IPS-NIHi11 (cell line): Measurements from ENCODE around the gene BRD1.

ENCODE experiments used
- DNase-seq: peaks from one replicate; pipeline ENCODE4 v3.0.0; 2012; ENCODE audit warnings: mixed read lengths, low spot score

Gene BRD1

DNA sequence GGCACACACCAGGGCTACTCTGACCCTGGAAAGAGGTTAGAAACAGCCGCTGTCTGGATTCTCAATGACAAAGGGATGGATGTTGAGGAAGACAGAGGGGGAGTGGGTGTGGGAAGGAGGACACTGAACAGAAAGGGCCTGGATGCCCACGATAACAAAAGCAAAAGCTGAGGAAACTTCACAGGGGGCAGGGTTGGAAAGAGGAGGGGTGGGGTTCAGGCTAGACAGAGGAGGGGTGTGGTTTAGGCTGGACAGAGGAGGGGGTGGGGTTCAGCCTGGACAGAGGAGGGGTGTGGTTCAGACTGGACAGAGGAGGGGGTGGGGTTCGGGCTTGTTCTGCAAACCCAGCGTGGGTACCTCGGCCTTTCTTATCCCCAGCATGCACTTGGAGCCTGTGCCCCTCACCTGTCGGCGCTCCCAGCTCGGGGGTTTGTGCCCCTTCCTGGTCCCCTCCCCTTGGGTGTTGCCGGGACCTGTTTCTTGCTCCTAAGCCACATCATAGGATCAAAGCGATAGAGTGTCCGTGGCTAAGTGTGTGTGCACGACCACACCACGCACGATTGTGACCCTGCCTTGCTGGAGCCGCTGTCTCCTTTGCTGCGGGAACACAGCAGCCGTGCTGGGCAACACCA lies 75.6 kb downstream of the BRD1 start:
- peak; percentile 31 for DNase-seq

DNA sequence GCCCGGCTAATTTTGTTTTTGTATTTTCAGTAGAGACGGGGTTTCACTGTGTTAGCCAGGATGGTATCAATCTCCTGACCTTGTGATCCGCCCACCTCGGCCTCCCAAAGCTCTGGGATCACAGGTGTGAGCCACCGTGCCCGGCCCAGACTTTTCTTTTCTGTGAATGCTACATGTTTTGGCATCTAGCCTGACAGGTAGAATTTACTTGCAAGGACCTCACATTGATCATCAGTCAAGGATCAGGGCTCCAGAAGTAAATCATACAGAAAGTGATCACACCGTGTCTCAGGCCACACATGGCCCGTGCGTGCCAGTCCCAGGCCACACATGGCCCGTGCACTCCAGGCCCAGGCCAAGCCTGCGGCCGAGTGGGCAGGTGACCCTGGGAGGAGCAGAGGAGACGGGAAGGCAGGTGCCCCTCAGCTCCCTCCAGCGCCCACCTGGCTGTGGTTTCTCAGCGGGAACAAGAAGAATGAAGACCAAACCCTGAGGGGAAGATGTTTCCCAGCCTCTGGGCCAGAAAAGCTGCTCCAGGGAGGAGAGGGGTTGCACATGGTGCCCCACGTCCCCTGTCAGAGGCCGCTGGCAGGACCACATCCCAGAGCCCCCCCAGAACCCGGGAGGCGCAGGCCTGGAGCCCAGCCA lies 76.2 kb downstream of the BRD1 start:
- peak; percentile 13 for DNase-seq

DNA sequence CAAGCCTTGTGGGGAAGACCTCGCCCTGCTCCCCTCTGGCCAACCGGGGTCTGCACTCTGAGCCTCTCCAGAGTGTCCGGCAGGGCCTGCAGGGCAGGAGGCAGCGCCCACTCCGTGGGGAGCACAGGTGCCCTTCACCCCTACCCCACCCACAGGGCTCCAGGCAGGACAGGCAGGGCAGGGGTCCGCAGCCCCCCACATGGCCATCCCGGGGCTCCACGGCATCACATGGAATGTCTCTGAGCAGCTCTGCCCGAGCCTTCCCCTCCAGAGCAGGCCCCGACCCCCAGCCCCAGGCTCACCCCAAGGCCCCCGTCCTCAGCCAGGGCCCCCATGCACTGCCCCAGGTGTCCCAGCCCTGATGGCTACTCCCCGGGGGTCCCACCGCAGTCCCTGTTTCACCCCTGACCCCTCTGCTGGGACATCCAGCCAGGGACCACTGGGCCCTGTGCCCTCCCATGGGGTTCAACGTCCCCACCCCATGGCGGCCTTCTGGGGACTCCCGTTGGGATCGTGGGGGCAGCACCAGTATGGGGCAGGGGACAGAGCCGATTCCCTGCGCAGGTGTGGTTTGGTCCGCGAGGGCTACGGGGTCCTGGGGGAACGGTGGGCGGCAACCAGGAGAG lies 77.7 kb downstream of the BRD1 start:
- peak; percentile 9 for DNase-seq

DNA sequence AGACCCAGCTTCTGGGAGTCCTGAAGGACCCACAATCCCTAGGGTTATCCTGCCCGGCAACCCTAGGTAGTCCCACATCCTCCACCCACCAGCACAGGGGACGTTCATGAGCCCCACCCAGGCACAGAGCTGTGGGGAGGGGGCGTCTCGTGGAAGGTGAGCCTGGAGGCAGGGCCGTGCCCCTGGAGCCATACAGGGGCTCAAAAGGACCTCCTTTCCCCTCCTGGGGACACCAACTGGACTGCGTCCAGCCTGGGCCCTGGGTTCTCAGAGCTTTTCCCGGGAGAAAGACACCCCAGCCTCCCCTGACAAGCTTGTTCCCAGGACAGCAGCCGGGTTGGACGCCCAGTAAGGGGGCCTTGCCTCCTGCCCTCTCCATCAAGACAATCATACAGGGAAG lies 78.4 kb downstream of the BRD1 start:
- DNase-seq = no peak

DNA sequence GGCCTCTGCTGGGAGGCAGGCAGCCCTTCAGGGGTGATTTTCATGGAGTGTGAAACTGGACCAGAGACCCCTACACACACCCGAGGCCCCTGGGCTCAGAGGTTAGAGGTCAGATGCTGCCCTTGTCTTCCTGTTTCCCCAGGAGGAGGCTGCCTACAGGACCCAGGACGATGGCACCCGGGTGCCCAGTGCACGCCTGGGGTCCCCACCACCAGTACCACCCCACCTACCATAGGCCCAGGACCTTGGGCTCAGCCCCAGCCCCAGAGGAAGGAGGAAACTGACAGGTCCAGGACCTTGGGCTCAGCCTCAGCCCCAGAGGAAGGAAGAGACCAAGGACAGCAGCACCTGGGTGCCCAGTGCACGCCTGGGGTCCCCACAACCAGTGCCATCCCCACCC lies 79.2 kb downstream of the BRD1 start:
- no peak for DNase-seq

DNA sequence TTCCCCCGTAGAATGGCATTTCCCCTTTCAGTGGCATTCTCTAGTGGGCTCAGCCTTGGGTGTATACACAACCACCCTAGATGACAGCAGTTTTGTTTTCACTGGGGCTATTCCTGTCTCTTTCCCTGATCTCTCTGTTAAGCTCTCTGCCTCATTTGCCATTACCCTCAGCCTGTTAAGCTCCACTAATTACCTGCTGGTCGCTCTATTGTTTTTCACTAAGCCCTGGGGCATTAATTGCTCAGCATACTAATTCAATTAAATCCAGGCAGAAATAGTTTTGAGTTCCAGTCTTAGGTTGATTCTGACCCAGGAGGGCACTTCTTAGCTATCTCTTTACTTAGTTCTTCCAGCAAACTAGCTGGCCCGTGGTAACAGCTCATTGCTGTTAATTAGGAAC lies 80.0 kb downstream of the BRD1 start:
- no peak for DNase-seq

DNA sequence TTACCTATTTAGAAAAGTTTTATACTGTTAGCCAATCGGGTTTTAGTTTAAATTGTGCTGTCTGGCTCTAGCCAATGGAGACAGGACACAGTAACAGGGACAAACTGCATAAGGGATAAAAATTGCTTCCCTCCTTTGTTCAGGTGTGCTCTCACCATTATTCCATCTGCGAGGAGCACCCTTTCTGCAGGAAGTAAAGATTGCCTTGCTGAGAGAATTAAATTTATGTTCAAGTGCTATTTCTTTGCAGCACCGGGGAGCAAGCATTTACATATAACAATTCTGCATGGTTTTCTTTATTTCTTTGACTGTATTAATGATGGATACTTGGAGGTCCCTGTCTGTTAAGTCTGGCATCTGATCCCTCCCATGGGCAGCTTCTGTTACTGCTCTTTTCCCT lies 80.5 kb downstream of the BRD1 start:
- no peak for DNase-seq

DNA sequence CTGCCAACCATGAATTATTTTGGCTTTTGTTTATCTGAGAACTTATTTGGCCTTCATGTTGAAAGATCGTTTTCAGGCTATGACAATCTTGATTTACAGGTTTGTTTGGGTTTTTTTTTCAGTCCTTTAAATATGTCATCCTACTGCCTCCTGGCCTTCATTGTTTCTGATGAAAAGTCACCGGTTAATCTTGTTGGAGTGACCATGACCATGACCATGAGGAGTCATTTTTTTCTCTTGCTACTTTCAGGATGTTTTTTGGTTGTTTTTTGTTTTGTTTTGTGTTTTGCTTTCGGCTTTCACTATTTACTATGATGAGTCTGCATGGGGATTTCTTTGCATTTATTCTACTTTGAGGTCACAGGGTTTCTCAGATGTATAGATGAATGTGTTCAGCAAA lies 81.6 kb downstream of the BRD1 start:
- no peak for DNase-seq

DNA sequence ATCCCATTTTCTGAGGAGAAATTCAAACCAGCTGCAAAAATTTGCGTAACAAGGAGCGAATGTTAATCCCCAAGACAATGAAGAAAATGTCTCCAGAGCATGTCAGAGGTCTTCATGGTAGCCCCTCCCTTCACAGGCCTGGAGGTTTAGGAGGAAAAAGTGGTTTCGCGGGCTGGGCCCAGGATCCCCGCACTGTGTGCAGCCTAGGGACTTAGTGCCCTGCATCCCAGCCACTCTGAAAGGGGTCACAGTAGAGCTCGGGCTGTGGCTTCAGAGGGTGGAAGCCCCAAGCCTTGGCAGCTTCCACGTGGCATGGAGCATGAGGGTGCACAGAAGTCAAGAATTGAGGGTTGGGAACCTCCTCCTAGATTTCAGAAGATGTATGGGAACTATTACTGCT lies 87.4 kb downstream of the BRD1 start:
- DNase-seq = no peak

DNA sequence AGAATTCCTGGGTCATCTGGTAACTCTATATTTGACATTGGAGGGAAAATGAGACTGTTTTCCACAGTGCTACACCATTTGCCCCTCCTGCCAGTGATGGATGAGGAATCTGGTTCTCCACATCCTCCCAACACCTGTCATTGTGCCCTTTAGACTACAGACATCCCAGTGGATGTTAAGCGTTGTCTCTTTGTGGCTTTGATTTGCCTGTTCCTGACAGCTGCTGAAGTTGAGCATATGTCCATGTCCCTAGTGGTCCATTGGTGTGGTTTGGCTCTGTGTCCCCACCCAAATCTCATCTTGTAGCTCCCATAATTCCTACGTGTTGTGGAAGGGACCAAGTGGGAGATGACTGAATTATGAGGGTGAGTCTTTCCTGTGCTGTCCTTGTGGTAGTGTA lies 88.5 kb downstream of the BRD1 start:
- DNase-seq = no peak

DNA sequence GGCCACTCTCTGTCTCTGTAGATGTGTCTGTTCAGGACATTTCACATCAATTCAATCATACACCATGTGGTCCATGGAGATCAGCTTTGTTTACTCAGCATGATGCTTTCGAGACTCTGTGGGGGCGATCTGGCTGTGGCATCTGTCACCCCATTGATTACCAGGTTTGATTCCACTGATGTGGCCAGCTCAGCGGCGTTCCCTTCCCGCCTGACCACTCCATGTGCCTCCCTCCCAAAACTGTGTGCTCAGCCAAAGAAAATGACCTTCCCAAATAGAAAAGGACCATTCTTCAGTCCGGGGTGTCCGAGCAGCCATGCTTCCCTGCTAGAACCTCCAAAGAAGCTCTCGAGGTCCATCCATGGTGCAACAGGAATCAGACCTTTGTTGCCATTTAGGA lies 89.1 kb downstream of the BRD1 start:
- DNase-seq = no peak

DNA sequence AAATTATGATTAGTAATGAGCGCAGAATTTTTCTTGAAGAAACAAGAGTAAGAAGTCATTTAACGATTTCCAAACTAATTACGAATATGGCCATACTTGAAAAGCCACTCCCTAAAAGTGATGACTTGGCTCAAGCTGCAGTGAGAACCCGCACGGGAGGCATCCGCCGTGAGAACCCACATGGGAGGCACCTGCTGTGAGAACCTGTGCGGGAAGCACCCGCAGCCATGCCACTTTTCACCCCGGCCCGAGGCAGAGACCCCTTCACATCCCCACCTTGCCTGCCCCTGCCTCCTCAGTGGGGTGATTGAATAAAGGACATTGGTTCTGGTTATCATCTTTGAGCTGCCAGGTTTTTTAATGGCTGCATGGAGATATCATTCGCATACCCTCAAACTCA lies 89.7 kb downstream of the BRD1 start:
- no peak for DNase-seq

DNA sequence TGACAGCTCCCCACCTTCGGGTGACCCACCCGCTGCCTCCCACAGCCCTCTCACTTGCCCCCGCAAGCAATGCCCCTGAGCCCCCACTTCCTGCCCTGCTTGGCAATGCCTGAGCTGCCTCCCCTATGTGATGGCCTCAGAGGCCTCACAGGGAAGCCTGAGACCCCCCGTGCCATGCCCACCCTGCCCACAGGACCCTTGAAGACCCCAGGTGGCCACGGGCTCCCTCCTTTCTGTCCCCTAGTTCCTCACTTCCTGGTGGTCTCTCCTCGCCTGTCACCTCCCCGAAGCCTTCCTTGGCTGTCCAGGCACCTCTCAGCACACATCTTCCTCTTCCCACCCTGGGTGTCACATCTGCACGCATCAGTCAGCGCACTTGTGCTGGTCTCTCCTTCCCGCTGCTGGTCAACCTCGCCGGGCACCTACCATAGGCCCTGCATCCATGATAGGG lies 90.5 kb downstream of the BRD1 start:
- no peak for DNase-seq

DNA sequence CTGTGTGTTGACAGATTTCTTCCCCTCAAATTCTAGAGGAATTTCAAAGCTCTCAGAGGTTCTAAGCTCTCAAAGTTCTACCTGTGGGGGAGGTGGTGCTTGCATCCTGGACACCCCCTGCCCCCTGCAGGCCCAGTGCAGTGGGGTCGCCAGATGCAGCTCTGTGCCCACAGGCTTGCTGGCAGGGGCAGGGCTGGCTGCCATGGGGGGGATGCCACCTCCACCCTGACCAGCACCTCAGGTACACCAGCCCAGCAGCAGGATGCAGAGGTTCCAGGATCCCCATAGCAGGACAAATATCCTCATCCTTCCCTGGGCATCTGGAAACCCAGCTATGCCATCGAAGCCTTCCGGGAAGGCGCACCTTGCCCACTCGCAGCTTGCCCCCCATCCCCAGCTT lies 91.1 kb downstream of the BRD1 start:
- DNase-seq = no peak

DNA sequence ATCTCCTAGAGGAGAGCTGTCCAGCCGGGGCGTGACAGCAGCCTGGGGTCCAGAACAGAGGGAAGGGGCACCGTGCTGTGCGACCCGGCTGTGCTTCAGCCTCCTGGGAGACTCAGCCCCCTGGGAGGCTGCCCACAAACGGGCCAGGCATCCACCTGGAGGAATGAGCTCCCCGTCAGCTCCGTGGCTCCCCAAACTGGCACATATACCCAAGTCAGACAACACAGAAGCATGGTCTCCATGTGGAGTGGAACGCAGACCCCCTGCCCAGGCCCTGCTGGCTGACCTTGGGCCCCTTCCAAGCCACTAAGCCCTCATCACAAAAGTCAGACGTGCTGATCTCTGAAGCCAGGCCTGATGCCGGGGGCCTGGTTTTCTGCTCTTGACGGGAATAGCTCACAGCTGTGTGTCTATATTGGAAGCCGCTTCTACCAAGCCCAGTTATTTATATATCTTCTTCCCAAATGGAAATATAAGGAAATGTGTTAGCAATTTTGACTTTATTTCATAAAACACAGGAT lies 91.7 kb downstream of the BRD1 start:
- no peak for DNase-seq

DNA sequence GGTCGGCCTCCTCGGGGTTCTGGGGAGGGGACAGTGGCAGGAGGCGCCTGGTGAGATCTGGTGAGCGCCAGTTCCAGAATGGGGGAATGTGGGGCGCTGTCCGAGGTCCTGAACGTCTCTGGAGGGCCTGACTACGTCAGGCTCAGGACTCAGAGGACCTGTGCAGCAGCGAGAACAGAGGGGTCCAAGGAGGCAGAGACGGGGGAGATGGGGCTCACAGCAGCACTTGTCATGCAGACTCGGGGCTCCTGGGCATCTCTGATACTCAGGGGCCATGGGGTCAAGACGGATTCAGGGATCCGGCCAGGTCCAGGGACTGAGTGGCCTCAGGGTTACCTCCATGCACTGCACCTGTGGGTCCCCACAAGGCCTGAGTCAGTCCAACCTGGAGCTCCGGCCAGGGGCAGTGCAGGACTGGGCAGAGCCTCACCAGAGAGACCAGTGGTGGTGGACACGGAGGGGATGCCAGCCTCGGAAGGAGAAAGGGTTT lies 92.2 kb downstream of the BRD1 start:
- DNase-seq = peak; percentile 94

DNA sequence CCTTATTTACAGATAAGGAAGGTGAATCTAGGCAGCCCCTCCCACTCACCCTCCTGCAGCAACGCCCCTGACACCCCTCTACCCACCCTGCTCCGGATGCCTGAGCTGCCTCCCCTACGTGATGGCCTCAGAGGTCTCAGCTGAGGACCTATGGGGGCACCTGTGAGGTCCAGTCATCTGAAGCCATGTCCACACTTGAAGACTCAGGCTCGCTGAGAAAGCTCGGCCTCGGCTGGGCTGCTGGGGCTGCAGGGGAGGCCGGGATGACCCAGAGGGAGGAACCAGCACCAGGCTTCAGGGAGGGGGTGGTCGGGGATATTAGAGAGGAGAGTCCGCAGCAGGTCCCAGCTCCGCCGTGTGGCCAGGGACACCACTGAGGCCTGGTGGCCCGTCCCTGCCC lies 92.8 kb downstream of the BRD1 start:
- DNase-seq = no peak

DNA sequence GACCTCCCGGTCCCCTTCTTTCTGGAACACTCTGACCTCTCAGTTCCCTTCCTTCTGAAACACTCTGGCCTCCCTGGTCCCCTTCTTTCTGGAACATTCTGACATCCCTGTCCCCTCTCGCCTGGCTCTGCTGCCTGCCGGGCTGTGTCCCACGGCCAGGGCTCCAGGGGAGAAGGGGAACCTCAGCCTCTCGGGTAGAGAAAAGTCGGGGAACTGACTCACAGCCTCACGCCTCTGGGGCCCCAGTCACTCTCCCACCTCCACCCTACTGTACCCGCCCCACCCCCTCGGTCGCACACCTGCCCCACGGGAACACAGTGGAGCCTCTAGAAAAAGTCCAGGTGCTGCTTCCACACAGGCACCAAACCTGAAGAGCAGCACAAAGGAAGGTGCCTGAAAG lies 93.3 kb downstream of the BRD1 start:
- DNase-seq = no peak

DNA sequence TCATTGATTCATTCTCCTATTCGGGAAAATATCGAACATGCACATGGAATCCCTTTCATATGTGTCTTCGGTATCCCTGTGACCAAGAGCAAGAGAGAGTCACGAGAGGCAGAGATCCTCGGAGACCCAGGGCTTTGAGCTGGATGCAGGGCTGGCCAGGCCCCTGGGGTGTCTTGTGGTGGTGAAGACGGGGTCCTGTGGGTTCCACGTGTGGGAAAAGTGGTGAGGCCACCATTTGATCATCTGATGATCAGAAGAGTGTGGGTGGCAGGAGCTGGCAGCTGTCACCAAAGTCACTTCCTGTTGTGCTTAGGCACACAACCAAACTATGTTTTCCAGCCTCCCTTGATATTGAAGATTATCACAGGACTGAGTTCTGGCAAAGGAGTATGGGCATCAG lies 94.0 kb downstream of the BRD1 start:
- DNase-seq = no peak

DNA sequence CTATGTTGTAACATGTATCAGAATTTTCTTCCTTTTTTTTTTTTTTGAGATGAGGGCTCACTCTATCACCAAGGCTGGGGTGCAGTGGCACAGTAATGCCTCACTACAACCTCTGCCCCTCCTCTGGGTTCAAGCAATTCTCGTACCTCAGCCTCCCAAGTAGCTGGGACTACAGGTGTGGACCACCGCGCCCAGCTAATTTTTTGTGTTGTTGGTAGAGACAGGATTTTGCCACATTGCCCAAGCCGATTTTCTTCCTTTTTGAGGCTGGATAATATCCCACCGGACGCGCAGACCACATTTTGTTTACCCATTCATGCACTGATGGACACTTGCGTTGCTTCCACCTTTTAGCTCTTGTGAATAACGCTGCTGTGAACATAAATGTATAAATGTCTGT lies 97.0 kb downstream of the BRD1 start:
- DNase-seq = no peak

DNA sequence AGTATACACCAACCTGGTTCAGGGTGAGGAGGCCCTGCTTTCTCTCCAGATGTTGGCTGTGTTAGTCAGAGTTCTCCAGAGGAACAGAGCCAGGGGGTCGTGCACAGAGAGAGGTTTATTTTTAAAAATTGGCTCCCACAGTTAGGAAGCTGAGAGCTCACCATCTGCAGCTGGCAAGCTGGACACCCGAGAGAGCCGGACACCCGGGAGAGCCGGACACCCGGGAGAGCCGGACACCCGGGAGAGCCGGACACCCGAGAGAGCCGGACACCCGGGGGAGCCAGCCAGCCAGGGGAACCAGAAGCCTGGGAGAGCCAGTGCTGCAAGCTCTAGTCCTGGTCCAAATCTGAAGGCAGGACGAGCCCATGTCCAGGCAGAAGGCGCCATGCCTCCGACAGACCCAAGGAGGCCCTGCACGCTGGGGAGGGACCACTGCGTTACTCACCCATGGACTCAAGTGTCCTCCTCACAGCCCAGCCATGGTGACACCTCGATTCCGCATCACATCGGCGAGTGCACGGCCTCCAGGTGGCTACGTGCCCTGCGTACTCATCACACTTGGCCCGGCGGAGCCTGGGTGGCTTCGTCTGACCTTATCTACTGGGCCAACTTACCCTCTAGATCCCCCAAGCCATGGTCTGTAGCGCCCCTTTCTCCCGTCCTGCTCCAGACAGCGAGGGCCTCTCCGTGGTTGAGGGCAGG lies 99.0 kb downstream of the BRD1 start:
- DNase-seq = no peak

DNA sequence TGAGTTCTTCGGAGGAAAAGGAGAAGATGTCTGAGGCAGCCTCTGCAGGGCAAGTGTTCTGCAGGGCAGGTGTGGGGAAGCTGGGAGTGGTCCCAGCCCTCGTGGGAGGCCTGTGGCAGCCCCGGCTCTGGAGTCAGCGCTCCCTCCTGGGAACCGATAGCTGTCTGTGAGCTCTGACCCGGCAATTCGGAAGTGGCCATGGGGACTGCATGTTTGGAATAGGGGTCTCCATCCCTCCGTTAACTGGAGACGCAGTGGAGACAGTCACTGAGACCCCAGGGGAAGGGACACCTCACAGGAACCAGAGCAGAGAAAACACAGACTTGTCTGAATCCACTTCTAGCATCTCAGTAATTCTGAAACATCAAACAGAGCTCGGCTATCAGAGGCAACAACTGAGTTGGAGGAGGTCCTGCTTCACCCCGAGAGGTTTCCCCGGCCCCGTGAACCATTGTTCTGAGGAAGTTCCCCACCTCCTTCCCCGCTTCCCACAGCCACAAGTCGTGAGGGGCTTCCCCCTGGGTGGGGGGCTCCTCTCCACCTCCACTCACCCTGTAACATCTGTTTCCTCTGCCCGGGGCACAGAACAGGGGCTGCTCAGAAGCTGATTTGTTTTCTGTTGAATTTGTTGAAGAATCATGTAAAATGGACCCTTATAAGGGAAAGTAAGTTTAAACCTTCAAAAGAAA lies 99.6 kb downstream of the BRD1 start:
- no peak for DNase-seq
